Stimulated activated CD8-positive, alpha-beta memory T cell treated with anti-CD3 and anti-CD28 coated beads, Interleukin-7, amount 100 ng/mL, for 48 hours (primary cell): ENCODE data around the gene UBE2I.
"Not testable (repeated sequence)": the region's sequence is repeated elsewhere in the genome, so short reads cannot be mapped to it uniquely, and the experiment has no call there.

ENCODE experiments used
- DNase-seq, 2 donors: peaks; one replicate each; pipeline ENCODE4 v3.0.0-alpha.2; 2020; ENCODE audit warnings: low read depth in 1 of 2; ENCODE audit errors: extremely low read depth in 1 of 2

UBE2I gene

GRCh38 chr16:1292208-1292607, 17.2 kb upstream of the UBE2I start:
- DNase-seq = not testable (repeated sequence)

GRCh38 chr16:1292808-1293207, 16.6 kb upstream of the UBE2I start:
- DNase-seq = not testable (repeated sequence)

GRCh38 chr16:1293921-1294656, 15.3 kb upstream of the UBE2I start:
- no peak for DNase-seq

GRCh38 chr16:1295465-1295864, 14.0 kb upstream of the UBE2I start:
- DNase-seq = no peak

GRCh38 chr16:1296688-1297017, 12.8 kb upstream of the UBE2I start:
- not testable (repeated sequence) for DNase-seq

- DNase-seq = no peak
These were observed 12.3 kb upstream of the UBE2I start for GRCh38 chr16:1297018-1297696.

- no peak for DNase-seq
These were observed 11.0 kb upstream of the UBE2I start for GRCh38 chr16:1298406-1298805.

- no peak for DNase-seq
These were observed 10.2 kb upstream of the UBE2I start for GRCh38 chr16:1299012-1299867.

GRCh38 chr16:1299868-1300203, 9.6 kb upstream of the UBE2I start:
- DNase-seq = no peak

GRCh38 chr16:1300664-1301476, 8.6 kb upstream of the UBE2I start:
- DNase-seq = peak; percentile 53 to 62

GRCh38 chr16:1301562-1301961, 7.9 kb upstream of the UBE2I start:
- DNase-seq = no peak

- no peak for DNase-seq
These were observed 3.6 kb upstream of the UBE2I start for GRCh38 chr16:1305823-1306222.

GRCh38 chr16:1306334-1306733, 3.1 kb upstream of the UBE2I start:
- DNase-seq = no peak

- DNase-seq = no peak
These were observed 1.1 kb upstream of the UBE2I start for GRCh38 chr16:1308036-1308976.

- peak in 1 of 2 donors; percentile 47 for DNase-seq
These were observed 724 bp downstream of the UBE2I start for GRCh38 chr16:1309888-1310831.

GRCh38 chr16:1310832-1311200, 1.4 kb downstream of the UBE2I start:
- no peak for DNase-seq

GRCh38 chr16:1311212-1311737, 1.8 kb downstream of the UBE2I start:
- no peak for DNase-seq

GRCh38 chr16:1311738-1312466, 2.5 kb downstream of the UBE2I start:
- no peak for DNase-seq
